22Rv1 (cell line): ENCODE measurements around the gene SESN3.

Source experiments
- CTCF ChIP-seq: fragments of 450-650 bp; IDR thresholded peaks from 2 replicates; pipeline ENCODE4 v1.5.1; 2017; ENCODE audit warnings: mild to moderate bottlenecking
- ZFX ChIP-seq: fragments of 450-650 bp; IDR thresholded peaks from 2 replicates; pipeline ENCODE4 v1.6.1; 2017; ENCODE audit warnings: antibody characterized with exemption, borderline replicate concordance

GRCh38 chr11:95195831-95196230 is 35.2 kb downstream of the SESN3 start:
- TF ChIP-seq CTCF (no peak), ZFX (no peak)
